HepG2 (cell line): ENCODE data around the gene ZNHIT6. TPM values are rescaled to one million over a fixed set of nuclear protein-coding genes. Genes with fewer than 3 reads are reported as not detected.
A peak's percentile ranks its signal among the peaks of the same experiment; 100 is the strongest.

Experiments
- CBX5 ChIP-seq: sonication (generic); formaldehyde crosslinking; IDR thresholded peaks from 2 replicates; pipeline ENCODE4 v1.4.0; 2020; ENCODE audit warnings: missing genetic modification reagents, borderline replicate concordance
- CEBPG ChIP-seq: IDR thresholded peaks from 2 replicates; pipeline ENCODE4 v1.6.1; 2016
- DRAP1 ChIP-seq: IDR thresholded peaks from 2 replicates; pipeline ENCODE4 v1.6.1; 2016; ENCODE audit warnings: missing genetic modification reagents, missing compliant biosample characterization
- ETS1 ChIP-seq: sonication (generic); formaldehyde crosslinking; IDR thresholded peaks from 2 replicates; pipeline ENCODE4 v1.4.0; 2020; ENCODE audit warnings: missing genetic modification reagents
- HNF1A ChIP-seq, 2 experiments: sonication (generic) in 1 of 2; formaldehyde crosslinking in 1 of 2; IDR thresholded peaks; 2 replicates each; pipeline versions ENCODE4 v1.4.0 to v1.6.1; 2016 to 2020; ENCODE audit warnings: borderline replicate concordance in 1 of 2, low read depth in 1 of 2, mild to moderate bottlenecking in 1 of 2, missing genetic modification reagents in 1 of 2
- HNF4A ChIP-seq: sonication (generic); formaldehyde crosslinking; IDR thresholded peaks from 2 replicates; pipeline ENCODE4 v1.4.0; 2020; ENCODE audit warnings: missing genetic modification reagents
- KLF15 ChIP-seq: sonication (generic); formaldehyde crosslinking; IDR thresholded peaks from 2 replicates; pipeline ENCODE4 v1.8.1; 2023; ENCODE audit warnings: borderline replicate concordance, mild to moderate bottlenecking, inconsistent platforms, missing genetic modification reagents, mixed read lengths
- POLR2A ChIP-seq, 2 experiments: IDR thresholded peaks; 2 replicates each; pipeline ENCODE4 v1.6.1; 2011; ENCODE audit warnings: low read depth in 2 of 2, low read length in 2 of 2, mild to moderate bottlenecking in 1 of 2, moderate library complexity in 1 of 2; ENCODE audit not compliant: insufficient read depth in 1 of 2
- POLR2AphosphoS5 ChIP-seq: IDR thresholded peaks from 2 replicates; pipeline ENCODE4 v1.6.1; 2012; ENCODE audit warnings: low read depth, low read length
- SMYD3 ChIP-seq: sonication (generic); formaldehyde crosslinking; IDR thresholded peaks from 2 replicates; pipeline ENCODE4 v1.8.1; 2023; ENCODE audit warnings: mild to moderate bottlenecking, missing genetic modification reagents
- ZNF20 ChIP-seq: sonication (generic); formaldehyde crosslinking; IDR thresholded peaks from 2 replicates; pipeline ENCODE4 v1.4.0; 2020; ENCODE audit warnings: mild to moderate bottlenecking, moderate library complexity, missing genetic modification reagents
- ZNF570 ChIP-seq: sonication (generic); formaldehyde crosslinking; IDR thresholded peaks from 2 replicates; pipeline ENCODE4 v1.4.0; 2020; ENCODE audit warnings: mild to moderate bottlenecking, missing genetic modification reagents, borderline replicate concordance
- polyA plus RNA-seq, 8 experiments: library from polyadenylated mRNA; depleted of rRNA in 3 of 8; stranded (reverse) in 7 of 8; unstranded in 1 of 8; fragments of >200 nt; fragmentation: Illumina TruSeq in 4 of 8; extraction: Trizol in 4 of 8; gene quantifications; 2 replicates each; pipeline versions ENCODE4 v1.2.1 to v1.2.3, GENCODE V29; 2011 to 2016; ENCODE audit warnings: low read depth in 4 of 8, missing spikeins in 1 of 8, mixed read lengths in 1 of 8; ENCODE audit not compliant: insufficient read depth in 1 of 8
- total RNA-seq, 5 experiments: library from RNA; depleted of rRNA; stranded (reverse); fragments of >200 nt; fragmentation: Illumina TruSeq; extraction: Trizol; gene quantifications; 2 replicates each; pipeline ENCODE4 v1.2.3, GENCODE V29; 2016; ENCODE audit warnings: low read depth in 1 of 5
- TF ChIP-seq, protein P1 (sequence below): IDR thresholded peaks from 2 replicates; pipeline ENCODE4 v1.6.1; 2016; ENCODE audit warnings: control low read depth
- TF ChIP-seq, protein P2 (sequence below): fragments of 450-650 bp; IDR thresholded peaks from 2 replicates; pipeline ENCODE4 v1.6.1; 2017; ENCODE audit warnings: mild to moderate bottlenecking
- TF ChIP-seq, protein P3 (sequence below): sonication (generic); formaldehyde crosslinking; IDR thresholded peaks from 2 replicates; pipeline ENCODE4 v1.5.0; 2020; ENCODE audit warnings: mild to moderate bottlenecking, low read depth, missing genetic modification reagents, borderline replicate concordance

ZNHIT6 gene
- total and polyA plus RNA-seq, 2 of the 13 experiments (the other 11 are each of a cell fraction or from before 2014, with no cell fraction given), result 6.0 to 15.2 TPM

GRCh38 chr1:85707990-85708828 lies at the start of gene ZNHIT6 (continued):
- TF ChIP-seq, protein P1, sequence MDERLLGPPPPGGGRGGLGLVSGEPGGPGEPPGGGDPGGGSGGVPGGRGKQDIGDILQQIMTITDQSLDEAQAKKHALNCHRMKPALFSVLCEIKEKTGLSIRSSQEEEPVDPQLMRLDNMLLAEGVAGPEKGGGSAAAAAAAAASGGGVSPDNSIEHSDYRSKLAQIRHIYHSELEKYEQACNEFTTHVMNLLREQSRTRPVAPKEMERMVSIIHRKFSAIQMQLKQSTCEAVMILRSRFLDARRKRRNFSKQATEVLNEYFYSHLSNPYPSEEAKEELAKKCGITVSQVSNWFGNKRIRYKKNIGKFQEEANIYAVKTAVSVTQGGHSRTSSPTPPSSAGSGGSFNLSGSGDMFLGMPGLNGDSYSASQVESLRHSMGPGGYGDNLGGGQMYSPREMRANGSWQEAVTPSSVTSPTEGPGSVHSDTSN (CRISPR knock-in tag), result 0 out of 2 replicates have a peak, but pooled peaks have one; percentile 14
- peak; percentile 71; the same call in 1 of the 2 replicates for TF ChIP-seq CBX5 (CRISPR knock-in tag)
- TF ChIP-seq HNF4A (CRISPR knock-in tag), result peak; percentile 29
- no peak for TF ChIP-seq SMYD3 (CRISPR knock-in tag)
- no peak for TF ChIP-seq ZNF20 (CRISPR knock-in tag)
- TF ChIP-seq CEBPG (CRISPR knock-in tag), result peak; percentile 17; the same call in 1 of the 2 replicates
- TF ChIP-seq KLF15 (CRISPR knock-in tag), result no peak
- TF ChIP-seq, protein P2, sequence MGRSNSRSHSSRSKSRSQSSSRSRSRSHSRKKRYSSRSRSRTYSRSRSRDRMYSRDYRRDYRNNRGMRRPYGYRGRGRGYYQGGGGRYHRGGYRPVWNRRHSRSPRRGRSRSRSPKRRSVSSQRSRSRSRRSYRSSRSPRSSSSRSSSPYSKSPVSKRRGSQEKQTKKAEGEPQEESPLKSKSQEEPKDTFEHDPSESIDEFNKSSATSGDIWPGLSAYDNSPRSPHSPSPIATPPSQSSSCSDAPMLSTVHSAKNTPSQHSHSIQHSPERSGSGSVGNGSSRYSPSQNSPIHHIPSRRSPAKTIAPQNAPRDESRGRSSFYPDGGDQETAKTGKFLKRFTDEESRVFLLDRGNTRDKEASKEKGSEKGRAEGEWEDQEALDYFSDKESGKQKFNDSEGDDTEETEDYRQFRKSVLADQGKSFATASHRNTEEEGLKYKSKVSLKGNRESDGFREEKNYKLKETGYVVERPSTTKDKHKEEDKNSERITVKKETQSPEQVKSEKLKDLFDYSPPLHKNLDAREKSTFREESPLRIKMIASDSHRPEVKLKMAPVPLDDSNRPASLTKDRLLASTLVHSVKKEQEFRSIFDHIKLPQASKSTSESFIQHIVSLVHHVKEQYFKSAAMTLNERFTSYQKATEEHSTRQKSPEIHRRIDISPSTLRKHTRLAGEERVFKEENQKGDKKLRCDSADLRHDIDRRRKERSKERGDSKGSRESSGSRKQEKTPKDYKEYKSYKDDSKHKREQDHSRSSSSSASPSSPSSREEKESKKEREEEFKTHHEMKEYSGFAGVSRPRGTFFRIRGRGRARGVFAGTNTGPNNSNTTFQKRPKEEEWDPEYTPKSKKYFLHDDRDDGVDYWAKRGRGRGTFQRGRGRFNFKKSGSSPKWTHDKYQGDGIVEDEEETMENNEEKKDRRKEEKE, result no peak
- peak; percentile 71 for TF ChIP-seq DRAP1 (CRISPR knock-in tag)
- peak; percentile 84 for TF ChIP-seq POLR2AphosphoS5
- TF ChIP-seq, protein P3, sequence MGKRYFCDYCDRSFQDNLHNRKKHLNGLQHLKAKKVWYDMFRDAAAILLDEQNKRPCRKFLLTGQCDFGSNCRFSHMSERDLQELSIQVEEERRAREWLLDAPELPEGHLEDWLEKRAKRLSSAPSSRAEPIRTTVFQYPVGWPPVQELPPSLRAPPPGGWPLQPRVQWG (CRISPR knock-in tag), result no peak
- TF ChIP-seq ETS1 (CRISPR knock-in tag), result no peak
- TF ChIP-seq ZNF570 (CRISPR knock-in tag), result no peak
- no peak for TF ChIP-seq HNF1A (IDR thresholded peaks at IDR 0.05; ENCODE audit: low read depth)
- peak; percentile 16; the same call in 1 of the 2 replicates for TF ChIP-seq HNF1A (CRISPR knock-in tag; IDR thresholded peaks at IDR 0.05; ENCODE audit: borderline replicate concordance)
- TF ChIP-seq POLR2A (IDR thresholded peaks at IDR 0.05; ENCODE audit: insufficient read depth in 1 of 2, low read depth in 2 of 2, low read length in 2 of 2), result peak; percentile 68 to 80
